ENCODE data around the gene SORD.
A peak's percentile ranks its signal among the peaks of the same experiment; 100 is the strongest.
"Not testable (repeated sequence)": the region's sequence is repeated elsewhere in the genome, so short reads cannot be mapped to it uniquely, and the experiment has no call there.

Gene SORD

GRCh38 chr15:45022871-45023658 is at the start of gene SORD:
Gene SORD (plus strand): TSS chr15:45023195. CDS start chr15:45023284, 89 bp downstream.
- DNase-seq: peak; percentile 95

- not testable (repeated sequence) for DNase-seq
Measured at GRCh38 chr15:44976183-44976582, 46.8 kb upstream of the SORD start.

DNA sequence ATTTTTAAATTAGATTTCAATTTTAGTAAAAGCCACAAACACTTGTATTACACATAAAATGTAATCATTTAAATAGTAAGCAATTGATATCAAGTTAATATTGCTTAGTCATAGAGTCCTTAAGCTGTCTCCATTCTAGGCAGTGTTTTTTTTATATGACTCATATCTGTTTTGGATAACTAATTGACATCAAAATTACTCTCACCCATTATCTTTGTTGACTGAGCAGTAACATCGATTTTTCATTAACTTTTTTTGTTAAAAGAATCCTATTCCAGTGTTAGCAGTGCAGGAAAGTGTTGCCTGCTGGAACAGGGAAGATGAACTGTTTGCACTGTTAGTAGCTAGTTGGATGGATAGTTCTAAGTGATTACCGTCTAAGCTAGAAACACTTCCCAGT is 45.2 kb upstream of the SORD start:
- not testable (repeated sequence) for DNase-seq

GRCh38 chr15:44979617-44980339 is 43.2 kb upstream of the SORD start:
- not testable (repeated sequence) for DNase-seq

- not testable (repeated sequence) for DNase-seq
Measured at GRCh38 chr15:44984144-44984543, 38.9 kb upstream of the SORD start.

GRCh38 chr15:44986346-44987055 is 36.5 kb upstream of the SORD start:
- not testable (repeated sequence) for DNase-seq

DNA sequence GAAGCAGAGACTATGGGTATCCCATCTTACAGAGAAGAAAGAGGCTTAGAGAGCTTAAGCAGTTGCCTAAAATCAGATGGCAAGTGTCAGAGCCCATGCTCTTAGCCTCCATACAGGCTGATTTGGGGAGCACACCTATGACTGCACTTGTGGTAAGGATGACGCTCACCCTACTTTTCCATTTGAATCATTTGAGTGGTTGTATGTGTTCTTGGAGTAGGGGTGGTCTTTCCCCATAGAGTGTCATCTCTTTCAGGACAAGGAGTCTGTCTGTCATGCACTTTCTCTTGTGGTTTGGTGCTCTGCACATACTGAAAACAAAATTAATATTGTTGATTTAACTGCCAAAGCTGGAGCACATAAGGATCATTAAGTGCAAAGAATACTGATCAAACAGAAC is 35.3 kb upstream of the SORD start:
- DNase-seq: peak; percentile 16

DNA sequence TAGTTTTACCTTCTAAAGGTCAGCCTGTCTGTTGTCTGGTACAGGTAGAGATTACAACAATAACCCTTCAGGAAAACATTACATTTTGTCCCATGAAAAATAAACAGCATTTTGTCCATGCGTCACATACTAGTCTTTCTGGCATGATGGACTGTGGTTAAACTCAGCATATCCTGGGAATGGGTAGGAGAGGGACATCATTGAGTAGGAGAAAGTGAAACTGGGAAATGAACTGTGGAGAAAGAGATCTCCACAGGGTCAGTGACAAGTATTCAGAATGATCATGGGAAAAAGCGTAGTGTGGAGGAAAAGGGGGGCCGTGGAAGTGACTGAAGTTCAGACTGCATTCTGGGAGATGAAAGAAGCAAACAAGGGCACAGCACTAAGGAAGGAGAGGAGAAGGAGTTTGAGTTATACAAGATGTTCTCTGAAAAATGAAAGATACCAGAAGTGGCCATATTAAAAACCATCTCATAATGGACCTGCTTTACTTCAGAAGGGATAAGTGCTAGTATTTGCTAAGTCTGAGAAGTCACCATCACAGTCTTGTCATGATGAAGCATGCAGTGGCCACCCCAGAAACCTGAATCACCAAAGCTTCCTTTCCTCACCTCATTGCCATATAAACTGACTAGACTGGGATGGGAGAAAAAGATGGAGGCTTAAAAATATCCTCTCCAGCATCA is 34.7 kb upstream of the SORD start:
- DNase-seq: not testable (repeated sequence)

DNA sequence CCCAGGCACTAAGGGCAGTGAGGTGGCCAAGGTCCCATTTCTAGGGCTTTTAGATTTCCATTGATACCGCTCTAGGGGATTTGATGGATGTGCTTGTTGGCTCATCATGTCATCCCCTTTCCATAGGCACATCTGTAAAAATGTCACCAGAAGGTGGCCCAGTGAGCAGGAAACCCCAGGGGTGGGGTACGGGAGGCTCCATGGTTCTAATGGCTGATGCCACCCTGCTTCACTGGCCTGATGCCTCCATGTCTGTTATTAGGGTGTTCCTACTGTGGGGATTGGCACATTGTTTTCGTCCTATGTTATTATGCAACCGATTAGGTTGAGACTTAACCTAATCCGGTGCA is 34.1 kb upstream of the SORD start:
- DNase-seq: not testable (repeated sequence)

DNA sequence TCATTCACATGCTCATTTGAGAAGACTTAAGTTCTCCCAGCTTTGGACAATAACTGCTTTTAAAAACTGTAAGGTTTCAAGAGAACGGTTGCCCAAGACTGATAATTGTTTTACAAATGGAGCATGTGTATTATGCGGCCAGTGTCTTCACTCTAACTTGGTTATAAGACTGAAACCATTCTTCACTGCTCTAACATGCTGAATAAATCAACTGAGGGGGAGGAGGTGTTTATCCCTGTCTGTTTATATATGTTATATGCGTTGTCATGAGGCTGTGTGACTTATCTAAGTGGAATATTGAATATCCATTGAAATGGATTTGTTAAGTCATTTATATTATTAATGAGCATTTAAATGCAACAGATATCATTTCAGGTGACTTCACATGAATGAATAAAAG is 25.4 kb upstream of the SORD start:
- DNase-seq: not testable (repeated sequence)

GRCh38 chr15:44999105-44999504 is 23.9 kb upstream of the SORD start:
- DNase-seq: no peak

- DNase-seq: not testable (repeated sequence)
Measured at GRCh38 chr15:45001180-45001579, 21.8 kb upstream of the SORD start.

DNA sequence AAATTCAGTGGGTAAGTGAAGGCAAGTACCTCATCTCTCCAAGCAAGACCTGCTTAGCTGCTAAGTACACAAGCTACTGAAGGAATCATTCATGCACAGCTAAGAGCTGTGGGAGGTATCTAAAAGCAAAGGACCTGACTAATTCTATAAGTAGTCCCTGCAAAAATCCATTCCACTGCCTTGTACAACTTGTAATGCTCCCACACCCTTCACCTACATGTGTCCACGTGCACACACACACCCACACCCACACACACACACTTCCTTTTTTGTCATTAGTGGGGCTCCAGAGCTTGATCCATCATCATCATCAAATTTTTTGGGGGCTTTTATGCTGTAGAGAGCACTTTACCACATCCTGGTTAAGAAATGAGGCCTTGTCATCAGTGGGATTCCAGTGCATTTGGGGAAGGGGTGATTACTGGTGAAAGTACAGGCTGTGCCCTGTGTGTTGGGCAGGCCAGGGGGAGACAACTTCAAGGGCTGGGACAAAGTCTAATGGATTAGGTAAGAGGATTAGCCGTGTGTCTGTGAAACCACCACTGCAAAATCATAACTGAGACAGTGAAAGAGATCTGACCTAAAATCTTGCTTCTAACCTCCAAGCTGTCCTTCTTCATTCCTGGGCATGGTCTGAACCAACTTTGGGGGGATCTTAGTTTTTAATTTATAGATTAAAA is 19.1 kb upstream of the SORD start:
- DNase-seq: not testable (repeated sequence)

- peak; percentile 23 for DNase-seq
Measured at GRCh38 chr15:45004590-45005175, 18.3 kb upstream of the SORD start.

DNA sequence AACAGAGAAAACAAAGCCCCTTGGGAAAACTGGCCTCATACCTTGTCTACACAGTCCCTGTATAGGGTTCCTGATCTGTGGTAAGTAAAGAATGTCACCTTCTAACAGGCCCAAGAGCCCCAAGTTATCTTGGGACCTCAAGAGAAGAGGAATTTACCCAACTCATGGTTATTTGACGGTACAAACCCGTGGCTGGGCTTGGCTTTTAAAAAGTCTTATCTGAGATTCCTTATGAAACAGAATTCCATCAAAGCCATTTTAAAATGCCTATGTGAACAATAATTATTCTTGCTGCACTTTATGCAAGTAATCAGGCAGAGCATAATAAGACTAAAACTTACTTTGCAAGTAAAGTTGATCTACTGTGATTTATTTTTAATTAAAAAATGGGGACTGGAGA is 13.9 kb upstream of the SORD start:
- no peak for DNase-seq

DNA sequence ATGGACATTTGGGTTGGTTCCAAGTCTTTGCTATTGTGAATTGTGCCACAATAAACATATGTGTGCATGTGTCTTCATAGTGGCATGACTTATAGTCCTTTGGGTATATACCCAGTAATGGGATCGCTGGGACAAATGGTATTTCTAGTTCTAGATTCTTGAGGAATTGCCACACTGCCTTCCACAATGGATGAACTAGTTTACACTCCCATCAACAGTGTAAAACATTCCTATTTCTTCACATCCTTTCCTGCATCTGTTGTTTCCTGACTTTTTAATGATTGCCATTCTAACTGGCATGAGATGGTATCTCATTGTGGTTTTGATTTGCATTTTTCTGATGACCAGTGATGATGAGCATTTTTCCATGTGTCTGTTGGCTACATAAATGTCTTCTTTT is 7.9 kb upstream of the SORD start:
- not testable (repeated sequence) for DNase-seq

DNA sequence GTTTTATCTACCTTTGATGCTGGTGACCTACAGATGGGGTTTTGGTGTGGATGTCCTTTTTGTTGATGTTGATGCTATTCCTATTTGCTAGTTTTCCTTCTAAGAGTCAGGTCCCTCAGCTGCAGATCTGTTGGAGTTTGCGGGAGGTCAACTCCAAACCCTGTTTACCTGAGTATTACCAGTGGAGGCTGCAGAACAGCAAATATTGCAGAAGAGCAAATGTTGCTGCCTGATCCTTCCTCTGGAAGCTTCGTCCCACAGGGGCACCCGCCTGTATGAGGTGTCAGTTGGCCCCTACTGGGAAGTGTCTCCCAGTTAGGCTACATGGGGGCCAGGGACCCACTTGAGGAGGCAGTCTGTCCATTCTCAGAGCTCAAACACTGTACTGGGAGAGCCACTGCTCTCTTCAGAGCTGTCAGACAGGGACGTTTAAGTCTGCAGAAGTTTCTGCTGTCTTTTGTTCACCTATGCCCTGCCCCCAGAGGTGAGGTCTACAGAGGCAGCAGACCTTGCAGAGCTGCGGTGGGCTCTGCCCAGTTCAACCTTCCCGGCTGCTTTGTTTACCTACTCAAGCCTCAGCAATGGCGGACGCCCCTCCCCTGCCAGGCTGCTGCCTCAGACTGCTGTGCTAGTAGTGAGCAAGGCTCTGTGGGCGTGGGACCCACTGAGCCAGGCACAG is 2.6 kb upstream of the SORD start:
- DNase-seq: not testable (repeated sequence)

DNA sequence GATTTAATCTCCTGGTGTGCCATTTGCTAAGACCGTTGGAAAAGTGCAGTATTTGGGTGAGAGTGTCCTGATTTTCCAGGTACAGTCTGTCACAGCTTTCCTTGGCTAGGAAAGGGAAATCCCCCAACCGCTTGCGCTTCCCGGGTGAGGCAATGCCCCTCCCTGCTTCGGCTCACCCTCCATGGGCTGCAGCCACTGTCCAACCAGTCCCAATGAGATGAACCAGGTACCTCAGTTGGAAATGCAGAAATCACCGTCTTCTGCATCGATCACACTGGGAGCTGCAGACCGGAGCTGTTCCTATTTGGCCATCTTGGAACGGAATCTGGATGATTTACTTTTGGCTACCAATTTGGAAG is 2.1 kb upstream of the SORD start:
- DNase-seq: not testable (repeated sequence)

- no peak for DNase-seq
Measured at GRCh38 chr15:45021348-45021747, 1.6 kb upstream of the SORD start.

DNA sequence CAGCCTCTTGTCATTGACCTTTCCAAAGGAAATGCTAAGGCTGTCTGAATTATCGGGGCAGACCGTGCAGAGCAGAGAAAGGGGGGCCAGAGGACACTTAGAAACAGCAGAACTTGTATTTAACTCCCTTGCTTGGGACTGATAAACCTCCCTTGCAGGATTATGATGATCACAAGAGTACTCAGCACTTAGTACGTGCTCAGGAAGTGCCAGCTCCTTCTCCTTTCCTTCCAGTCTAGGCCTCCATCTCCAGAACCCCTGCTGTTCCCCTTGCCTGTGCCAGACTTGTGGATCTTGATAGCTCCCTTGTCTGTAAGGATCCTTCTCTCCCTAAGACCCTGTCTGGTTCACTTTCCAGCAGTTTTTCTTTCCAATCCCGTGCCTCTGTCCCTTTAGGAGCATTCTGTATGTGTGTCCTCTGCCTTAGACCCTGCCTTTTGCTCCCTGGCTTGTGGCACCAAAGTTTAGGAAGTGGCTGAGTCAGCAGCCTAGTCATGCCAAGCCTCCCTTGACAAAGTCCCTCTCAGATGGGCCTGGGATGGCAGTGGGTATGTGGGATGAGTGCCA is 747 bp downstream of the SORD start:
- DNase-seq: peak; percentile 20

DNA sequence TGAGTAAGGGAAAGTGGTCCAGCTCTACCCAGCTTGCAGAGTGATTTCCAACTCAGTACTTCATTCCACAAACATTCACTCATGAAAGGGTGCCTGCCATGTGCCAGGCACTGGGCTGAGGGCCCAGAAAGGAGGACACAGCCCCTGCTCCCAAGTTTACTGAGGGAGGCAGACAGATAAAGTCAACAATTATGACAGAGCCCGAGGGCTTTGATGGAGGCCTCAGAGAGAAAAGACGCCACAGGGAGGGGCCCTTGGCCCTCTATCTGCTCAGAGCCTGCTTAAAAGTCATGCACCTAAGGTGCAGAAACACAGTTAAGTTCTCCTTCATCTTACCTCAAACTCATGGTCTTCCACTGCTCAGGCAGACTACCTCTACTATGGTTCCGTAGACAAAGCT is 1.7 kb downstream of the SORD start:
- not testable (repeated sequence) for DNase-seq
